K562 (cell line): ENCODE data around the gene UPP1. TPM values are rescaled to one million over a fixed set of nuclear protein-coding genes. Genes with fewer than 3 reads are reported as not detected.

Experiments used
- CTCF ChIP-seq, 3 experiments: IDR thresholded peaks in 2 of 3; conservative IDR thresholded peaks in 1 of 3; 2 replicates each; pipeline ENCODE4 v1.5.1; 2011 to 2012; ENCODE audit warnings: low read length in 3 of 3, mild to moderate bottlenecking in 3 of 3, control low read depth in 2 of 3, improper control_type of control experiment in 1 of 3, inconsistent platforms in 1 of 3, low read depth in 1 of 3, mixed read lengths in 1 of 3, moderate library complexity in 1 of 3; ENCODE audit not compliant: insufficient read depth in 2 of 3
- FUS ChIP-seq: fragments of 200-400 bp; formaldehyde crosslinking; optimal IDR thresholded peaks from 2 replicates; pipeline ENCODE3; 2017; ENCODE audit warnings: low read depth, low read length
- GABPA ChIP-seq: fragments of 200-800 bp; sonication (Bioruptor generic); conservative IDR thresholded peaks from 2 replicates; pipeline ENCODE4 v1.6.1; 2016; ENCODE audit warnings: low read depth, missing genetic modification characterization, missing compliant biosample characterization
- GABPB1 ChIP-seq: sonication (generic); formaldehyde crosslinking; IDR thresholded peaks from 2 replicates; pipeline ENCODE4 v1.8.0; 2022; ENCODE audit warnings: mild to moderate bottlenecking, missing genetic modification reagents
- HDAC3 ChIP-seq: fragments of 450-650 bp; IDR thresholded peaks from 2 replicates; pipeline ENCODE4 v1.6.1; 2018; ENCODE audit warnings: borderline replicate concordance, mild to moderate bottlenecking, moderate library complexity; ENCODE audit not compliant: partially characterized antibody
- HLTF ChIP-seq: fragments of 450-650 bp; IDR thresholded peaks from 2 replicates; pipeline ENCODE4 v1.6.1; 2016
- MAZ ChIP-seq, 2 experiments: fragments of 450-650 bp in 1 of 2; sonication (generic) in 1 of 2; formaldehyde crosslinking; IDR thresholded peaks in 1 of 2; conservative IDR thresholded peaks in 1 of 2; 2 replicates each; pipeline versions ENCODE4 v1.4.0 to v1.5.0; 2020; ENCODE audit warnings: mild to moderate bottlenecking in 1 of 2, missing genetic modification reagents in 1 of 2
- NCOR1 ChIP-seq: fragments of 450-650 bp; IDR thresholded peaks from 2 replicates; pipeline ENCODE4 v1.6.1; 2016; ENCODE audit warnings: mild to moderate bottlenecking, moderate library complexity
- NR3C1 ChIP-seq: sonication (generic); formaldehyde crosslinking; IDR thresholded peaks from 2 replicates; pipeline ENCODE4 v1.8.1; 2022; ENCODE audit warnings: missing genetic modification reagents
- PPARD ChIP-seq: fragments of 250-450 bp; sonication (Bioruptor Pico); IDR thresholded peaks from 2 replicates; pipeline ENCODE4 v1.8.0; 2022; ENCODE audit warnings: inconsistent platforms, mild to moderate bottlenecking, moderate library complexity
- RFX5 ChIP-seq: IDR thresholded peaks from 2 replicates; pipeline ENCODE4 v1.6.1; 2011; ENCODE audit warnings: low read depth, mild to moderate bottlenecking, improper control_type of control experiment, low read length
- SLC30A9 ChIP-seq: fragments of 250-450 bp; sonication (Bioruptor Pico); IDR thresholded peaks from 2 replicates; pipeline ENCODE4 v1.8.0; 2022; ENCODE audit warnings: mild to moderate bottlenecking, moderate library complexity
- SMAD1 ChIP-seq: fragments of 150-350 bp; IDR thresholded peaks from 2 replicates; pipeline ENCODE4 v1.6.1; 2014; ENCODE audit warnings: low read length, low read depth; ENCODE audit not compliant: partially characterized antibody
- SREBF2 ChIP-seq: sonication (generic); formaldehyde crosslinking; IDR thresholded peaks from 2 replicates; pipeline ENCODE4 v1.4.0; 2020; ENCODE audit warnings: mild to moderate bottlenecking, missing genetic modification reagents
- SRSF9 ChIP-seq: fragments of 200-400 bp; formaldehyde crosslinking; IDR thresholded peaks from 2 replicates; pipeline ENCODE4 v1.6.1; 2017; ENCODE audit warnings: low read depth, low read length, borderline replicate concordance
- TBP ChIP-seq: optimal IDR thresholded peaks from 2 replicates; pipeline ENCODE3; 2011; ENCODE audit warnings: low read depth, low read length, improper control_type of control experiment
- TFAP4 ChIP-seq: sonication (generic); formaldehyde crosslinking; IDR thresholded peaks from 2 replicates; pipeline ENCODE4 v1.8.0; 2022; ENCODE audit warnings: missing genetic modification reagents, mild to moderate bottlenecking, moderate library complexity, borderline replicate concordance
- ZBTB26 ChIP-seq: fragments of 450-650 bp; formaldehyde crosslinking; IDR thresholded peaks from 2 replicates; pipeline ENCODE4 v1.4.0; 2022; ENCODE audit warnings: missing genetic modification characterization
- ZKSCAN3 ChIP-seq: fragments of 250-450 bp; sonication (Bioruptor Pico); IDR thresholded peaks from 2 replicates; pipeline ENCODE4 v1.4.0; 2020
- ZNF174 ChIP-seq: fragments of 250-450 bp; sonication (Bioruptor Pico); IDR thresholded peaks from 2 replicates; pipeline ENCODE4 v1.4.0; 2020; ENCODE audit warnings: mild to moderate bottlenecking
- ZNF197 ChIP-seq: fragments of 200-800 bp; sonication (Bioruptor generic); IDR thresholded peaks from 2 replicates; pipeline ENCODE4 v1.6.1; 2016; ENCODE audit warnings: low read depth, missing genetic modification characterization, missing compliant biosample characterization
- ZNF408 ChIP-seq: fragments of 250-450 bp; sonication (Bioruptor Pico); IDR thresholded peaks from 2 replicates; pipeline ENCODE4 v1.4.0; 2020; ENCODE audit warnings: low read depth, mild to moderate bottlenecking, moderate library complexity
- ZNF75A ChIP-seq: fragments of 450-650 bp; formaldehyde crosslinking; IDR thresholded peaks from 2 replicates; pipeline ENCODE4 v1.4.0; 2020; ENCODE audit warnings: mild to moderate bottlenecking
- polyA plus RNA-seq, 8 experiments: library from polyadenylated mRNA; depleted of rRNA in 4 of 8; stranded (reverse) in 5 of 8; unstranded in 3 of 8; fragments of >200 nt; fragmentation: Nextera tagmentation in 2 of 8; fragmentation: Illumina TruSeq in 1 of 8; extraction: Ambion mirVana in 2 of 8; extraction: Trizol in 1 of 8; gene quantifications; 2 replicates each; pipeline versions ENCODE4 v1.2.1 to v1.2.3, GENCODE V29; 2011 to 2014; ENCODE audit warnings: inconsistent platforms in 1 of 8, missing spikeins in 1 of 8
- total RNA-seq, 7 experiments: library from RNA; depleted of rRNA in 6 of 7; stranded (reverse); fragments of >200 nt in 6 of 7; fragmentation: Illumina TruSeq in 2 of 7; extraction: Trizol in 2 of 7; gene quantifications; 2 replicates each; pipeline versions ENCODE4 v1.2.1 to v1.2.3, GENCODE V29; 2011 to 2021; ENCODE audit warnings: low replicate concordance in 1 of 7
- TF ChIP-seq, protein P1 (sequence below): sonication (generic); IDR thresholded peaks from 2 replicates; pipeline ENCODE4 v1.6.1; 2016
- TF ChIP-seq, protein P2 (sequence below): sonication (generic); formaldehyde crosslinking; IDR thresholded peaks from 2 replicates; pipeline ENCODE4 v1.9.0; 2022; ENCODE audit warnings: mild to moderate bottlenecking, missing genetic modification reagents

The UPP1 gene
- total and polyA plus RNA-seq, 9 of the 15 experiments (the other 6 are each of a cell fraction or from before 2014, with no cell fraction given), result 0.38 to 2.4 (median 0.61) TPM

- TF ChIP-seq, protein P1, sequence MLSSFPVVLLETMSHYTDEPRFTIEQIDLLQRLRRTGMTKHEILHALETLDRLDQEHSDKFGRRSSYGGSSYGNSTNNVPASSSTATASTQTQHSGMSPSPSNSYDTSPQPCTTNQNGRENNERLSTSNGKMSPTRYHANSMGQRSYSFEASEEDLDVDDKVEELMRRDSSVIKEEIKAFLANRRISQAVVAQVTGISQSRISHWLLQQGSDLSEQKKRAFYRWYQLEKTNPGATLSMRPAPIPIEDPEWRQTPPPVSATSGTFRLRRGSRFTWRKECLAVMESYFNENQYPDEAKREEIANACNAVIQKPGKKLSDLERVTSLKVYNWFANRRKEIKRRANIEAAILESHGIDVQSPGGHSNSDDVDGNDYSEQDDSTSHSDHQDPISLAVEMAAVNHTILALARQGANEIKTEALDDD, result peak; percentile 16; the same call in 1 of the 2 replicates
- TF ChIP-seq RFX5 (no peak), SRSF9 (no peak), ZNF174 (no peak), HLTF (no peak), SMAD1 (no peak), ZNF75A (no peak), PPARD (CRISPR knock-in tag) (no peak), NCOR1 (peak; percentile 70), GABPB1 (CRISPR knock-in tag) (no peak), SREBF2 (CRISPR knock-in tag) (no peak), ZBTB26 (CRISPR knock-in tag) (no peak), SLC30A9 (CRISPR knock-in tag) (no peak), ZNF197 (no peak), MAZ (CRISPR knock-in tag; conservative IDR thresholded peaks at IDR 0.05 in 1 of 2, IDR thresholded peaks at IDR 0.05 in 1 of 2) (no peak), ZKSCAN3 (CRISPR knock-in tag) (no peak), NR3C1 (no peak), ZNF408 (CRISPR knock-in tag) (no peak), CTCF (IDR thresholded peaks at IDR 0.05 in 2 of 3, conservative IDR thresholded peaks at IDR 0.05 in 1 of 3; ENCODE audit: insufficient read depth in 2 of 3, low read depth in 1 of 3, low read length in 3 of 3) (no peak), HDAC3 (peak; percentile 79), TFAP4 (no peak), TBP (no peak), FUS (no peak), GABPA (tag) (no peak)
- TF ChIP-seq, protein P2, sequence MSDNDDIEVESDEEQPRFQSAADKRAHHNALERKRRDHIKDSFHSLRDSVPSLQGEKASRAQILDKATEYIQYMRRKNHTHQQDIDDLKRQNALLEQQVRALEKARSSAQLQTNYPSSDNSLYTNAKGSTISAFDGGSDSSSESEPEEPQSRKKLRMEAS, result no peak
Observed at GRCh38 chr7:48084727-48085432, 4.2 kb upstream of the UPP1 start (continued).
